Adrenal gland (tissue), 5 donors: ENCODE results near the gene ABCA1.
"Not testable (repeated sequence)": the region's sequence is repeated elsewhere in the genome, so short reads cannot be mapped to it uniquely, and the experiment has no call there.

Experiments used
- CTCF ChIP-seq, 6 experiments: fragments of 450-650 bp in 4 of 6; fragments of 200-600 bp in 2 of 6; sonication (generic) in 1 of 6; IDR thresholded peaks; 1 replicate in 5 of 6; 2 replicates in 1 of 6; pipeline versions ENCODE4 v1.5.1 to v1.8.0; 2016 to 2021; ENCODE audit warnings: antibody characterized with exemption in 6 of 6, mild to moderate bottlenecking in 2 of 6, moderate library complexity in 1 of 6
- POLR2A ChIP-seq, 2 donors: fragments of 450-650 bp; IDR thresholded peaks; one replicate each; pipeline ENCODE4 v1.6.1; 2017; ENCODE audit warnings: antibody characterized with exemption in 2 of 2, mild to moderate bottlenecking in 2 of 2, moderate library complexity in 1 of 2
- donor health status: DM: no; HTN: no; CAD: no.

- not testable (repeated sequence) for TF ChIP-seq CTCF, POLR2A (IDR thresholded peaks at IDR 0.05)
Measured at GRCh38 chr9:104769029-104769428, 158.9 kb downstream of the ABCA1 start.
